GM19239 (cell line): ENCODE data around the gene TBX4.

Experiments
- DNase-seq: peaks from one replicate; pipeline ENCODE4 v3.0.0; 2011; ENCODE audit warnings: low spot score; ENCODE audit not compliant: insufficient read length
- FAIRE-seq: peaks from 2 replicates; lab custom pipeline; 2011; peaks lifted over from hg19 to GRCh38; lab: Jason Lieb, UNC

TBX4 gene

DNA sequence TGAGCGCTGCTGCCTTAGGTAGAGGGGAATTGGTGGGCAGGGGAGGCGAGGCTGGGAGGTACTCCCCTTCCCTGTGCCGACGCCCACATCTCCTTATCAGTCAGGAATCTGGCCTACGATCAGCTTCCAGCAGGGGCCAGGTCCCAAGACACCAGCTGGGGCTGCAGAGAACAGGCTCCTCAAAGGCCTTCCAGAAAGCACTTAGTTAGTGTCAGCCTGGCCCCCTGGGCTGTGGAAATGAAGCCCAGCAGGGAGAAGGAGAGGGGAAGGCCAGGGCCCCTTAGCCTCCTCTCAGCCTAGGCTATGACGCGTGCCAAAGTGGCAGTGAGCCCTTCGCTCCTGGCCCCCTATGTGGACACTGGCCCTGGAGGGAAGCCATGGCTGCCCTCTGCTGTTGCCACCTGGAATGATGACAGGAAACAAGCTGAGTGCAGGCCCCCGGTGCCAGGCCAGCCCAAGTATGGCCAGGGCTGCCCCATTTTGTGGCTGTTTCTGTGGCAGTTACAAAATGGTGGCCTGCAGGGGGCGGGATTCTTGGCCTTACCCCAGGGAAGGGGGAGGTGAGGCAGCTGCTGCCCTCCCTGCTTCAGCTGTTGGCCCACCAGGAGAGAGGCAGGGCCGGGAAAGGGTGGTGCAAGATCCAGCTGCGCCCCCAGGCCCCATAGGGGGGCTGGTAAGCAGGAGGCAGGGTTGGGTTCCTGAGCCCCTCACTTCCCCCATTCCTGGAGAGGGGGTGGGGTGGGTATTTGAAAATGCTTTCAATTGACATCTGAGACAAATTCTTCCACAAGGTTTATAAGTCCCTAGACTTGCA lies 11.3 kb downstream of the TBX4 start:
- no peak for FAIRE-seq
- DNase-seq = no peak

DNA sequence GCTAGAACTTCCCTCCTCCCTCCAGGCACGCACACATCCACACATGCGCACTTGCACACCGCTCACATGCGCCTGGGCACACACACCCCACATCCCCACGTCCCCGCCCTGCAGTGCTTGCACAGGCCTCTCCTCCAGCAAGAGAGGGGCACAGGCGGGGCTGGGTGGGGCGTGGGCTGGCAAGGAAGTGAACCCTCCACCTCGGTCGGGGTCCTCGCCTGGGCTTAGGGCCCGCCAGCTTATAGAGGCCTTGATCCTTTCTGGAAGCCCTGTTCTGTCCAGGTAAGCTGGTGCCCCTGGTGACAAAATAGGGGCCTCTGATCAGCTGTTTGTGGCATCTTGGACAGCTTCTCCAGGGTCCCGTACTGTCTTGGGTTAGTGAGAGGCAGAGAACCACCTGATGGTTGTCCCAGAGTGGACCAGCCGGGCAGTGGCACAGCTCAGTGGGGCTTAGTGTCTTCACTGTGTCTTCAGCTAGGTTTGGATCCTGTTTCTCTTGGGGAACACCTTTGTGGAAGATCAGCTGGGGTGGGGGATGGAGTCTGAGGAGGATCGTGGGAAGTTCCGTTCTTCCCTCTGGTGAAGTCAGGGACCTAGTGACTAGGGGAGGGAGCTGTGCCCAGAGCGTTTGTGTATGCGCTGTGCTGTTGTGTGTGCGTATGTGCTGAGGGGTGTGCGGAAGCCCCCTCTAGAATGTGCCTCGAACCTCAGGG lies 12.1 kb downstream of the TBX4 start:
- FAIRE-seq (no peak), DNase-seq (no peak)

GRCh38 chr17:61464843-61465180 lies 12.6 kb downstream of the TBX4 start:
- no peak for FAIRE-seq
- DNase-seq = no peak

DNA sequence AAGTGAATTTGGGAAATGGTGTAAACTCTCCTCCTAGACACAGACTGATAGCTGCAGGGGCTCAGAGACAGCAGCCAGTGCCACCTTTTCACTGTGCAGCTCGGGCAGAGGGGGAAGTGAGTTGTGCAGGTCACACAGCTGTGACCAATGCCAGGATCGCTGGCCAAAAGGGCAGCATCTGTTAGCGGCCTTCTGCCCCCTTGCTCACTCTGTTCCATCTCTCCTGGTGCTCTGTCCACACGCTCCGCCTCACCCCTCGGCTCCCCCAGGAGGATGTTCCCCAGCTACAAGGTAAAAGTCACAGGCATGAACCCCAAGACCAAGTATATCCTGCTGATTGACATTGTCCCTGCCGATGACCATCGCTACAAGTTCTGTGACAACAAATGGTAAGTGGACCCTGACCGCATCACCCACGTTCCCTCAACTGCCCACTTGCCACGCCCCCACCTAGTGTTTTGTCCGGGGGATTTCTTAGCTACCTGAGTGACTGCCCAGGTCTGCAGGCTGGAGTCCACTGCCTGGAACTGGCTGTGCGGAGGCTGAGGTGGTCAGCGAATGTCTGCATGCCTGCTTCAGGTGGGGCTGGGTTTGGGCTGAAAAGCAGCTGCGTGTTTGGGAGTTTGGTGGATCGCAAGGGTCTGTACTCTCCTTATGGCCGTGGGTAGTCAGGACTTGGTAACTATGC lies 13.5 kb downstream of the TBX4 start:
- no peak for FAIRE-seq
- DNase-seq = no peak

DNA sequence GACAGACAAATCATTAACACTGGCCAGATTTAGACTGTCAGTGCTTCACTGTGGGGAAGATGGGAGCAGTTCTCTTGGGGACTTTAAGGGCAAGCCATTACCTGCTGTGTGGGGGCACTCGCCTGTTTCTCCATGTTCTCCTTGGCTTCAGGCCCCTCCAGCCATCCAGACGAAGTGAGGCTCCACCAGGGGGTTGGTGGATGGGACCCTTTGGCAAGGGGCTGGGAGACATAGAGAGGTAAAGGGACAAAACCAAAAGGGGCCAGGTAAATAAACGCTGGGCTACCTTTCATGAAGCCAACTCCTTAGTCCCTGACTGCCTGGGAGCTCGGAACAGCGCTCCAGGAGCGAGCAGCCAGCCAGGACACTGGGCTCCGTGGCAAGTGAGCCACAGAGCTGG lies 14.0 kb downstream of the TBX4 start:
- DNase-seq = no peak
- FAIRE-seq = no peak

DNA sequence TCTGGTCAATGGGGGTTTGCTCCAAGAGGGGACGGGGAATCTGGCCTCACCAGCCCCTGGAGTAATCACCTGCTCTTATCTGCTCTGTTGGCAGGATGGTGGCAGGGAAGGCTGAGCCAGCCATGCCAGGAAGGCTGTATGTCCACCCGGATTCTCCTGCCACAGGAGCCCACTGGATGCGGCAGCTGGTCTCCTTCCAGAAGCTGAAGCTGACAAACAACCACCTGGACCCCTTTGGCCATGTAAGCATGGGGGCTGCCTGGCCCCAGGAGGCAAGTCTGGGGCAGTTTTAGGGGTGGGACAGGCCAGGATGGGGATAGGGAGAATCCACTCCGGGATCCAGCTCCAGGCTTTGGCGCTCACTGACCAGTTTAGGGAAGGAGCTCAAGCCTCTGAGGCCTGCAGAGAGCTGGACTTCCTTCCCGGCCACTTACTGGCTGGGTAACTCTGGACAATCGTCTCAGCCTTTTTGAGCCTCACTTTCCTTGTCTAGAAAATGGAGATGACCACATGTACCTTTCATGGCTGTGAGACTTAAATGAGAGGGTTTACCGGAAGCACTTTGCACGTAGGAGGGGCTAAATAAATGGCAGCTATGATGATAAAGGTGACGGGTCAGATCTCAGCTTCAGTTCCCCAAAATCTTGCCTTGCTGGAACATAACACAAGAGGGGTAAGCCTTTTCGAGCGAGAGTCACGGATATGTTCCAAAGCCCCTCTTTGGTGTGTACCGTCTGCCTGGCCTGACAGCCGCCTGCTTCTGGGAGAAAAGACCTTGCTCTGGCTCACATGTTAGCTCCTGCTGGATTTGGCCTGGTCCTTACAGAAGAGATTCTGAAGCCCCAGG lies 15.4 kb downstream of the TBX4 start:
- DNase-seq = no peak

GRCh38 chr17:61468263-61468907 lies 16.2 kb downstream of the TBX4 start:
- FAIRE-seq (no peak), DNase-seq (no peak)

More for the DNA sequence above, 15.4 kb downstream of the TBX4 start:
- FAIRE-seq = no peak

- FAIRE-seq = no peak
- DNase-seq = no peak
Observed at GRCh38 chr17:61469474-61469873, 17.3 kb downstream of the TBX4 start.

DNA sequence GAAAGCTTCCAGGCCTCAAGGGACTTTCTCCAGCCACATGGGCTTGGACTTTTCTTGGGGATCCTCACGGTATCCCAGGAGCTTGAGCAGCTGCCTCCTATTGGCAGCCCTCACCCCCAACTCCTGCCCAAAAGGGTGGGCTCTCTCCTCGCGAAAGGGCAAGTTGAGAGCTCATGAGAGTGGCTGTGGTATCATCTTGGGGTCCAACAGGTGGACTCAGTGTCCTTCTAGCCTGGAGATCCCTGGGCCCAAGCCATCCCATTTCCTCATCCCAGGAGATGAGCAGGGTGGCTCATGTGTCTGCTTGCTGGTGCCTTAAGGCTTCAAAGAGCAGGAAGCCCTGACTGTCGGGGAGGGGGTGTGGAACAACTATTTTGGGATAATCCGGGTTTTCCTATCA lies 17.7 kb downstream of the TBX4 start:
- no peak for FAIRE-seq
- DNase-seq = no peak

DNA sequence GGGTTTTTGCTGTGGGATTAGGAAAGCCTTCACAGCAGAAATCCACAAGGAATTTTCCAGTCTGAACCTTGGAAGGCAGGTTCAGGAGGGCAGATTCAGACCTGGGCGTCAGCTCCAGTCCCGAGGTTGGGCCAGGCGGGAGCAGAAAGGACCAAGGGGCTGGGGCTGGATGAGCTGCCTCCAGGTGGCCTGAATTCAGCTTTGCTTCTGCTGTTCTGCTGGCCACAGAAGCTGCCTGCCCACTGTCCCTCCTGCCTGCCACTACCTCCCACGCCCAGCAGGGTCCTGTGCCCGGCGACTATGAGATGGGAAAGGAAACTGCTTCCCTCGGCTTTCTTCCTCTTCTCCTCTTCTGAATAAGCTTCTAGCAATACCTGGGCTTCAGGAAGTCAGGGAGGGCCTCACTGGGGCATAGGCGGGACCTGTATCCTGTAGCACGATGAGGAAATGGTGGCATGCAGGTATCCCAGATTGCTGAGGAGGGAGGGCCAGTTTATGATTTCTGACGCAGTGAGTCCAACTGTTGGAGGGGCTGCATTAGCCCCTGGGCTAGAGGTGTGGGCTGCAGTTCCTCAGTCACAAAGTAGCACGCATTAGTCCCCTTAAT lies 18.4 kb downstream of the TBX4 start:
- no peak for DNase-seq
- FAIRE-seq = no peak

- FAIRE-seq (no peak), DNase-seq (no peak)
Observed at GRCh38 chr17:61474235-61474927, 22.2 kb downstream of the TBX4 start.

DNA sequence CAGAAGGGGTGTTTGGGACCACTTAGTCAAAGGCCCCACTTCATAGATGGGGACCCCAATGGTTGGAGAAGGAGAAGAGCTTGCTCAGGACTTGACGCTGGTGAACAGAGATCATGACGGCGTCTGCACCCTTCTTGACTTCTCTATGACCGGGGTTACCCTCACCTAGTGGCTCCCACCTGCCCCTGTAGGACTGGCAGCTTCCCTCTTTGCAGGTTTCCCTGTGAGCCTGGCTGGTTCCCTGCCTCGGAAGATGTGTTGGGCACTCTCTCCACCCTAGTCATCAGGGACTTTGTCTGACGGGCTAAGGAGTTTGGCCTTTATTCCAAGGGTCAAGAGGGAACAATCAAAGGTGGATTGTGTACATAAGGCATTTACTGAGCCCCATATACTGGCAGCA lies 22.7 kb downstream of the TBX4 start:
- DNase-seq = no peak

GRCh38 chr17:61475726-61476125 lies 23.5 kb downstream of the TBX4 start:
- FAIRE-seq (no peak), DNase-seq (no peak)

More for the DNA sequence above, 22.7 kb downstream of the TBX4 start:
- no peak for FAIRE-seq

DNA sequence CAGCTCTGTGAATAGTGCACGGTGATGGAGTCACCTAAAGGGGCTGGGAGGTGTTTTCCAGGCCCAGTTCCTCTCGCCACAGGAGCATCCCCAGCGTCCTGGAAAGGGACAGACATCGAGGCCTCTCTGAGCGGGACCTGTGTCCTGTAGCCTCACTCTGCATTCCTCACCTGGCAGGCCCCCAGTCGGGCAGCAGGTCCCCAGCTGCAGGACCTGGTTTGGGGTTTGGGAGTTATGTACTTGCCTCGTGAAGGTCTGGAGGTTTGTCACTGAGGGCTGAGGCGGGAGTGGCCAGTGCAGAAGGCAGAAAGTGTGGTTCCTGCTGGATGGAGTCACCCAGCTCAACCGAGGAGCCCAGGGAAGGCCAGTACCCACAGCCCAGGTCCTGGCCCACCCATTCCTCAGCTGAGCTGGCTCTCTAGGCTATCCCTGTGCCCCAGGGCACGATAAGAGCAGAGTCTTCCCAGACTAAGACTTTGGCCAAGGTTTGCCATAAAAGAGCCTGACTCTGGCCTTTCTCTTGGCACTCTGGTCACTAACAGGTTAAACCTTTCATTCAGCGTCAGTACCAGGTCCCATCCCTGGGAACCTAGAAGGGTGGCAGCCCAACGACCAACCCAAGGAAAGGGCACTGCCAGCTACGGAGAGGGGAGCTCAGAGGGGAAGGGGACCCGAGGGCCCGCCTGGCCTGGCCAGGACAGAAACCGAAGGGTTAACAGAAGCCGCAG lies 24.4 kb downstream of the TBX4 start:
- DNase-seq (no peak), FAIRE-seq (no peak)

DNA sequence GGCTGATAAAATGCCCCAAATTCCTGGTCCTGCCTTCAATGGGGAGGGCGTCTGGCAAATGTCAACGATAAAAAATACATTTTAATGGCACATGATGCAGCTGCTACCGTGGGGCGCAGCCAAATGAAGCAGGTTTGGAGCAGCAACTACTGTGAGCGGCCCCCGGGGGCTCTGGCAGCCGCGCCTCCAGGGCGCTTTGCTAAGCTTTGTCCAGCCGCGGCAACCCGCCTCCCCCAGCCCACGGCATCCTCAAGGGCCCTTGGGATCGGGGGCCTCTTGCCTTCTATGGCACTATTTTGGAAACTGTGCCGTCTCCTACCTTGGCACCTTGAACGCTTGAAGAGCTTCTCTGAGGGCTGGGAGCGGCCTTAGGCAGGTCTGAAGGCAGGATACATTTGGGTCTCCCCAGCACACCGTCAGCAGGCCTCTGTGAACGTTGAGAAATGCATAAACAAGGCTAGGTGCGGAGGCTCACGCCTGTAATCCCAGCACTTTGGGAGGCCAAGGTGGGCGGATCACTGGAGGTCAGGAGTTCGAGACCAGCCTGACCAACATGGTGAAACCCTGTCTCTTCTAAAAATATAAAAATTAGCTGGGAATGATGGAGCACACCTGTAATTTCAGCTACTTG lies 25.1 kb downstream of the TBX4 start:
- FAIRE-seq (no peak), DNase-seq (no peak)

DNA sequence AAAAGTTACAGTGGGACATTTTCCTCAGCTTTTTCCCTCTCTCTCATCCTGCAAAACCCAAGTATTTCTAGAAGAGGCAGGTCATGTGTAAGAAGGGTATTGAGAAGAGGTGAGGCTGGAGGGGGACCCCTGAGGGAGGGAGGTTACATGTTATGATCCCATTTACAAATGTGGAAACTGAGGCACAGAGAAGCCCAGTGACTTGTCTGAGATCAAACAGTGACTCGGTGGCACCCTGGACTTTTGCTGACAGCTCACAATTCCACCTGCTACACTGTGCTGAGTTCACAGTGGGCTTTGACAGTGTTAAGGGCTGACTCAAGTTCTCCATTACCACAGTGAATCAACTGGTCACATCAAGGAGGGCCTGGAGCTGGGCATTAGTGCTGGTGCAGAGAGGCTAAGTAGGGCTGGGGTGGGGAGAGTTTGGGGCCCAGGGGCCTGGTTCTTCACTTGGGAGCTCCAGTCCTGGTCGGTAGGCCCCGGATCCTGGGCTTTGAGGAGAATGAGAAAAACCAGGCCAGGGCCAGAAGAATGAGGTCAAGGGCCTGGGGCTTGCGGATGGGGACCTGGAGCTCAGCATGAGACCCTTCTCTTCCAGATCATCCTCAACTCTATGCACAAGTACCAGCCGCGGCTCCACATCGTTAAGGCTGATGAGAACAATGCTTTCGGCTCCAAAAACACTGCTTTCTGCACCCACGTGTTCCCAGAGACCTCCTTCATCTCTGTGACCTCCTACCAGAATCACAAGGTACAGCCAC lies 26.0 kb downstream of the TBX4 start:
- DNase-seq (no peak), FAIRE-seq (no peak)
